RWPE2 (cell line): Measurements from ENCODE around the gene ST6GALNAC5.
A peak's percentile ranks its signal among the peaks of the same experiment; 100 is the strongest.

ENCODE experiments used
- ATAC-seq: fragments of 200-7000 bp; cut with Tn5 transposase; 3 replicates; pipeline ENCODE4 v1.9.1; 2021; ENCODE audit warnings: low read depth
- DNase-seq: peaks from one replicate; pipeline ENCODE4 v3.0.0-alpha.2; 2020; ENCODE audit warnings: low spot score
- H3K27ac ChIP-seq: fragments of 450-650 bp; 2 replicates; pipeline ENCODE4 v1.5.1; 2017; ENCODE audit warnings: mild to moderate bottlenecking; ENCODE audit not compliant: poor library complexity, severe bottlenecking
- H3K27me3 ChIP-seq: fragments of 250-450 bp; sonication (Bioruptor Pico); 2 replicates; pipeline ENCODE4 v1.5.1; 2021; ENCODE audit warnings: mild to moderate bottlenecking, moderate library complexity; ENCODE audit not compliant: insufficient read depth, poor library complexity, severe bottlenecking
- H3K36me3 ChIP-seq: fragments of 250-450 bp; sonication (Bioruptor Pico); 2 replicates; pipeline ENCODE4 v1.5.1; 2020; ENCODE audit warnings: low read depth, mild to moderate bottlenecking, moderate library complexity
- H3K4me1 ChIP-seq: fragments of 250-450 bp; sonication (Bioruptor Pico); 2 replicates; pipeline ENCODE4 v1.5.1; 2021; ENCODE audit warnings: mild to moderate bottlenecking, moderate library complexity; ENCODE audit not compliant: insufficient read depth, poor library complexity, severe bottlenecking
- H3K4me3 ChIP-seq: fragments of 250-450 bp; sonication (Bioruptor Pico); 2 replicates; pipeline ENCODE4 v1.5.1; 2021; ENCODE audit warnings: mild to moderate bottlenecking, moderate library complexity; ENCODE audit not compliant: severe bottlenecking
- H3K9me3 ChIP-seq: fragments of 250-450 bp; sonication (Bioruptor Pico); 2 replicates; pipeline ENCODE4 v1.5.1; 2021; ENCODE audit warnings: mild to moderate bottlenecking, moderate library complexity; ENCODE audit not compliant: severe bottlenecking
- TF ChIP-seq, protein P1 (sequence below): fragments of 450-650 bp; IDR thresholded peaks from one replicate; pipeline ENCODE4 v1.5.1; 2017; ENCODE audit warnings: mild to moderate bottlenecking, moderate library complexity; ENCODE audit not compliant: poor library complexity, severe bottlenecking

The ST6GALNAC5 gene

DNA sequence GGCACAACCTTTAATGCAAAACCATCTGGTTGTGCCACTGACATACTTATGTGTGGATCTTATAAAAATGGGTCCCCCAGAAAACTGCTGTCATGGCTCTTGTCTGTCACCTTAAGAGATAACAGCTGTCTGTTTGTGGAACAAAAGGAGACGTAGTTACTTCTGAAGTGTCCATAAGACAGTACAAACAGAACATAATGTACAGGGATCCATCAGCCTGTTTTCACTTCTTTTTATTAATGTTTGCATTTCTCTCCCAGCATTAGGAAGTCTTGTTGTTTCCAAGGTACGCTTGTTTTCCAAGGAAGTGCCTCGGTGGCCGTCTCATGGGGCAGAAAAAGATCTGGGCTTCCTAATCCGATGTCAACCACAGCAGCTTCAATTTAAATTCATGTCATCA lies 11.2 kb upstream of the ST6GALNAC5 start:
- TF ChIP-seq, protein P1, sequence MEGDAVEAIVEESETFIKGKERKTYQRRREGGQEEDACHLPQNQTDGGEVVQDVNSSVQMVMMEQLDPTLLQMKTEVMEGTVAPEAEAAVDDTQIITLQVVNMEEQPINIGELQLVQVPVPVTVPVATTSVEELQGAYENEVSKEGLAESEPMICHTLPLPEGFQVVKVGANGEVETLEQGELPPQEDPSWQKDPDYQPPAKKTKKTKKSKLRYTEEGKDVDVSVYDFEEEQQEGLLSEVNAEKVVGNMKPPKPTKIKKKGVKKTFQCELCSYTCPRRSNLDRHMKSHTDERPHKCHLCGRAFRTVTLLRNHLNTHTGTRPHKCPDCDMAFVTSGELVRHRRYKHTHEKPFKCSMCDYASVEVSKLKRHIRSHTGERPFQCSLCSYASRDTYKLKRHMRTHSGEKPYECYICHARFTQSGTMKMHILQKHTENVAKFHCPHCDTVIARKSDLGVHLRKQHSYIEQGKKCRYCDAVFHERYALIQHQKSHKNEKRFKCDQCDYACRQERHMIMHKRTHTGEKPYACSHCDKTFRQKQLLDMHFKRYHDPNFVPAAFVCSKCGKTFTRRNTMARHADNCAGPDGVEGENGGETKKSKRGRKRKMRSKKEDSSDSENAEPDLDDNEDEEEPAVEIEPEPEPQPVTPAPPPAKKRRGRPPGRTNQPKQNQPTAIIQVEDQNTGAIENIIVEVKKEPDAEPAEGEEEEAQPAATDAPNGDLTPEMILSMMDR = no peak
- Histone ChIP-seq H3K4me3 (no peak overlapping the region), H3K27me3 (no peaks in the 10 kb centered on the region), H3K27ac (no peak overlapping the region), H3K4me1 (no peaks in the 10 kb centered on the region), H3K36me3 (no peaks in the 10 kb centered on the region), H3K9me3 (no peaks in the 10 kb centered on the region)
- no peak for ATAC-seq
- no peak for DNase-seq

DNA sequence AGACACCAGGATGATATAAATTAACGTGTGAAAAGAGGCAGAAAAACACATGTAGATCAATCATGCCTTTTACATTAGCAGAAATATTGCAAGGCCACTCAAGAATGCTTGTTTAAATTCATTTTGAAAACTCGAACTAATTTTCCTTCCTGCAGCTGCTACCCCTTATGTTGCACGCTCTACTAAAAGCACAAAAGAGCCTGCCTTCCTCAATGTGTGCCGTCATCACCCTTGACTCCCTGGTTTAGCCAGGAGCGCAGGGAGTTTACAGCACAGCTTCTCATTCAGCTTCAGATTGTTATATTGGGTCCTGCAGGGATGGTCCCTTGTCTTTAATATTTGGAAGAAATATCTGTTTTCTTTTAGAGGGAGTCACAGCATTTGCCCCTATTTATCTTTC lies 10.1 kb upstream of the ST6GALNAC5 start:
- H3K4me3 ChIP-seq = no peak overlapping the region
- ATAC-seq = no peak
- H3K9me3 ChIP-seq = no peaks in the 10 kb centered on the region
- no peaks in the 10 kb centered on the region for H3K27me3 ChIP-seq
- no peaks in the 10 kb centered on the region for H3K36me3 ChIP-seq
- TF ChIP-seq, protein P1 = no peak
- no peaks in the 10 kb centered on the region for H3K4me1 ChIP-seq
- H3K27ac ChIP-seq = no peak overlapping the region
- no peak for DNase-seq

DNA sequence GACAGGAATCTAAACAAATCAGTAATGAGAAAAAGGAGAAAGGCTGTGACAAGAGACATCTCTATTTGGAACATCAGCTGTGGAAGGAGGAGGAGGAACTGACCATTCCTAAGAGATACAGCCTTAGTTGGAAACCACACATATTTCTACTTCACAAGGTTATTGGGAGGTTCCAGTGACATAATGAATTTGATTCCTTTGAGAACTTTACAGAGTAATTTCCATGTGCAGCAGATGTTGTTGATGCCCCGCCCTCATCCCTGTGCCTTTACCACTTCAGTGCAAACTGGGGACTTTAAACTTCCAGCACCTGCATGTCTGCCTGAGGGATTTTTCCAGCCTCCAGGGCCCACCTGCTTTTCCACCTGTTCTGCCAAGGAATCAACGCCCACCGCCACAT lies 9.3 kb upstream of the ST6GALNAC5 start:
- no peaks in the 10 kb centered on the region for H3K9me3 ChIP-seq
- H3K27ac ChIP-seq = no peak overlapping the region
- DNase-seq = no peak
- no peak for ATAC-seq
- H3K4me3 ChIP-seq = no peak overlapping the region
- H3K27me3 ChIP-seq = no peaks in the 10 kb centered on the region
- TF ChIP-seq, protein P1 = no peak
- no peaks in the 10 kb centered on the region for H3K36me3 ChIP-seq
- no peaks in the 10 kb centered on the region for H3K4me1 ChIP-seq

DNA sequence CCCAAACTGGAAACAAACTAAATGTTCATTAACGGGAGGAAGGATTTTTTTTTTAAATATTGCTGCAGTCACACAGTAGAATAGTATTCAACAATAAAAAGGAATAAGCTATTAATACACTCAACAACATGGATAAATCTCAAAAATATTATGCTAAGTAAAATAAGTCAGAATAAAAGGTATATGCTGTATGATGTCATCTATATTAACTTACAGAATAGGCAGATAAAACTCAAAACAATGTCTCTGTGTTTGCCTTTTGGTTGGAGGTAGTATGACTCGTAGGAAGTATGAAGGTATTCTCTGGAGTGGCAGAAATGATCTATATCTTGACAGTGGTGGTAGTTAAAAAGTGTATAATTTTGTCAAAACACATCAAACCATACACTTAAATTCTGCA lies 6.1 kb upstream of the ST6GALNAC5 start:
- no peak overlapping the region for H3K27ac ChIP-seq
- DNase-seq (no peak), ATAC-seq (no peak)
- H3K36me3 ChIP-seq = no peaks in the 10 kb centered on the region
- H3K4me3 ChIP-seq = no peak overlapping the region
- TF ChIP-seq, protein P1 = no peak
- H3K4me1 ChIP-seq = no peaks in the 10 kb centered on the region
- peaks cover 24% of the 10 kb centered on the region for H3K27me3 ChIP-seq
- H3K9me3 ChIP-seq = no peaks in the 10 kb centered on the region

DNA sequence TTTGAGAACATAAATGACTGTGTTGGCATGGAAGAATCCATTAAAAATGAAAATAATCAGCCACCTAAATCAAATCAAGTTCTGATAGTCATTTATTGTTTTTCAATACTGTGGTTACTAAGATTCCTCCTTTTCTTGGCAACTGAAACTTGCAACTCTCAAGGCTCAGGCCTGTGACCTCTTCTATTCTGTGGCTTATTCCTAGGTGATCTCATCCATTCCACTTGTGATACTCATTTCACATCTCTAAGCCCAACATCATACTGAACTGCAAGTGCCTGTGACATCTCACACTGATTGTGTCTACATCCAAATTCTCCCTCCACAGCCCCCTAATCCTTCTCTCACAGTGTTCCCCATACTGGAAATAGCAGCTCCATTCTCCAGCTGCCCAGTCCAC lies 4.8 kb upstream of the ST6GALNAC5 start:
- no peaks in the 10 kb centered on the region for H3K9me3 ChIP-seq
- DNase-seq (no peak), ATAC-seq (0 out of 3 replicates have a peak, but pooled peaks have one; percentile 42)
- TF ChIP-seq, protein P1 = no peak
- H3K27me3 ChIP-seq = peaks cover 37% of the 10 kb centered on the region
- no peaks in the 10 kb centered on the region for H3K36me3 ChIP-seq
- no peak overlapping the region for H3K27ac ChIP-seq
- no peak overlapping the region for H3K4me3 ChIP-seq
- H3K4me1 ChIP-seq = no peaks in the 10 kb centered on the region
